ENCODE measurements around the gene HIRIP3. TPM values are rescaled to one million over a fixed set of nuclear protein-coding genes. Genes with fewer than 3 reads are reported as not detected.

The HIRIP3 gene
- total RNA-seq, 4 donors from 2014 or later, result 5.8 to 15.1 (median 13.1) TPM

GRCh38 chr16:29996766-29997250, 1.4 kb upstream of the HIRIP3 start:
- Histone ChIP-seq H3K9me3 (no peaks in the 10 kb centered on the region), H3K4me1 (peaks cover 0 to 23% (median 2%) of the 10 kb centered on the region in 4 donors), H3K36me3 (peaks cover 0 to 48% (median 0%) of the 10 kb centered on the region in 3 donors), H3K4me3 (peak overlapping the region; percentile 59 to 84 (median 82)), H3K27ac (peak overlapping the region in 3 of 4 donors; percentile 93 to 98 (median 97)), H3K27me3 (no peaks in the 10 kb centered on the region)
- TF ChIP-seq CTCF (IDR thresholded peaks at IDR 0.05) (no peak), POLR2A (IDR thresholded peaks at IDR 0.05) (no peak)
- DNase-seq, result no peak

GRCh38 chr16:29995911-29996765, 721 bp upstream of the HIRIP3 start, which contains the start of gene INO80E:
TSS of gene INO80E (plus strand) at chr16:29996241. CDS start at chr16:29996311, 70 bp downstream.
- peak within 1 kb of the TSS; percentile 59 to 84 (median 82) for H3K4me3 ChIP-seq
- no peaks in the 10 kb centered on the region for H3K27me3 ChIP-seq
- TF ChIP-seq CTCF (IDR thresholded peaks at IDR 0.05) (no peak), POLR2A (IDR thresholded peaks at IDR 0.05) (peak; percentile 39 to 45)
- no peaks in the 10 kb centered on the region for H3K9me3 ChIP-seq
- H3K27ac ChIP-seq, result peak within 1 kb of the TSS; percentile 93 to 98 (median 95)
- peak; percentile 97 to 100 (median 99) for DNase-seq
- peaks cover 0 to 23% (median 2%) of the 10 kb centered on the region in 4 donors for H3K4me1 ChIP-seq
- peaks cover 0 to 48% (median 1%) of the 10 kb centered on the region in 3 donors for H3K36me3 ChIP-seq

- Histone ChIP-seq H3K27ac (peak overlapping the region; percentile 93 to 98 (median 95)), H3K9me3 (no peaks in the 10 kb centered on the region), H3K4me3 (peak overlapping the region; percentile 59 to 84 (median 82)), H3K4me1 (peaks cover 0 to 23% (median 2%) of the 10 kb centered on the region in 4 donors), H3K36me3 (peaks cover 0 to 52% (median 3%) of the 10 kb centered on the region in 3 donors), H3K27me3 (no peaks in the 10 kb centered on the region)
- DNase-seq, result peak; percentile 73 to 91 (median 87)
- TF ChIP-seq CTCF (IDR thresholded peaks at IDR 0.05), result no peak
- TF ChIP-seq POLR2A (IDR thresholded peaks at IDR 0.05), result no peak
Measured at GRCh38 chr16:29994600-29995323, 655 bp downstream of the HIRIP3 start.

GRCh38 chr16:29993903-29994599, 1.4 kb downstream of the HIRIP3 start:
- Histone ChIP-seq H3K9me3 (no peaks in the 10 kb centered on the region), H3K27ac (peak overlapping the region in 3 of 4 donors; percentile 93 to 98 (median 97)), H3K27me3 (no peaks in the 10 kb centered on the region), H3K36me3 (peaks cover 0 to 59% (median 3%) of the 10 kb centered on the region in 3 donors), H3K4me1 (peaks cover 0 to 23% (median 2%) of the 10 kb centered on the region in 4 donors), H3K4me3 (peak overlapping the region in 1 of 4 donors; percentile 82)
- no peak for DNase-seq
- no peak for TF ChIP-seq POLR2A (IDR thresholded peaks at IDR 0.05)
- TF ChIP-seq CTCF (IDR thresholded peaks at IDR 0.05), result no peak
